HepG2 (cell line): ENCODE measurements around the gene C13orf46. TPM values are rescaled to one million over a fixed set of nuclear protein-coding genes. Genes with fewer than 3 reads are reported as not detected.

ENCODE experiments used
- ATAC-seq: fragments of 200-7000 bp; cut with Tn5 transposase; 3 replicates; pipeline ENCODE4 v1.9.1; 2020; ENCODE audit warnings: mild to moderate bottlenecking, moderate library complexity
- BruUV-seq: library from RNA; stranded (reverse); fragments of 400-500 nt; replicated peaks from 2 replicates; lab custom pipeline; 2021; lab: Mats Ljungman, UMichigan
- CTCF ChIA-PET: fragments of 300-600 bp; formaldehyde crosslinking; extraction: SDS; loops from one replicate; lab custom pipeline; 2021; ENCODE audit warnings: low total read pairs, inconsistent platforms, low intra/inter-chr PET ratio; lab: Yijun Ruan, JAX
- POLR2A ChIA-PET: fragments of 350-600 bp; sonication (Branson Sonifier 250); formaldehyde crosslinking; loops from one replicate; lab custom pipeline; 2020; ENCODE audit warnings: antibody characterized with exemption, inconsistent platforms; lab: Yijun Ruan, JAX
- DNase-seq: peaks from one replicate; pipeline ENCODE4 v3.0.0-alpha.2; 2015; ENCODE audit warnings: low spot score
- FAIRE-seq: peaks from 3 replicates; lab custom pipeline; 2011; peaks lifted over from hg19 to GRCh38; lab: Jason Lieb, UNC
- H2AFZ ChIP-seq: one replicate; pipeline ENCODE4 v1.6.1; 2011; ENCODE audit warnings: low read length, inconsistent platforms
- H3K27ac ChIP-seq: fragments of 300-600 bp; 3 replicates; pipeline ENCODE4 v1.8.0; 2011; ENCODE audit warnings: mixed run types, mild to moderate bottlenecking, mixed read lengths, low read length, inconsistent platforms; ENCODE audit not compliant: insufficient read depth; ENCODE audit errors: extremely low read length
- H3K27me3 ChIP-seq, 2 experiments: fragments of 200-600 bp in 1 of 2; 2 replicates in 1 of 2; 3 replicates in 1 of 2; pipeline versions ENCODE4 v1.6.0 to v1.8.0; 2011; ENCODE audit warnings: low read length in 2 of 2, mild to moderate bottlenecking in 2 of 2, moderate library complexity in 2 of 2, inconsistent platforms in 1 of 2; ENCODE audit not compliant: insufficient read depth in 2 of 2, control insufficient read depth in 1 of 2
- H3K36me3 ChIP-seq, 2 experiments: fragments of 200-600 bp in 1 of 2; replicated peaks in 1 of 2; 2 replicates in 1 of 2; 3 replicates in 1 of 2; pipeline versions ENCODE4 v1.5.1 to v1.8.0; 2011; ENCODE audit warnings: low read length in 2 of 2, inconsistent platforms in 1 of 2; ENCODE audit not compliant: insufficient read depth in 2 of 2, control insufficient read depth in 1 of 2
- H3K4me1 ChIP-seq: 2 replicates; pipeline ENCODE4 v1.5.1; 2012; ENCODE audit warnings: low read length, inconsistent platforms; ENCODE audit not compliant: insufficient read depth
- H3K4me2 ChIP-seq: 2 replicates; pipeline ENCODE4 v1.6.0; 2011; ENCODE audit warnings: low read depth, low read length, inconsistent platforms
- H3K4me3 ChIP-seq, 3 experiments: fragments of 200-600 bp in 1 of 3; sonication (generic), shearing (Covaris generic) in 1 of 3; replicated peaks in 1 of 3; 2 replicates each; pipeline ENCODE4 v1.5.1; 2011 to 2016; ENCODE audit warnings: low read length in 3 of 3, inconsistent platforms in 2 of 3, low read depth in 2 of 3, mild to moderate bottlenecking in 2 of 3, control low read depth in 1 of 3, mixed read lengths in 1 of 3; ENCODE audit not compliant: insufficient read depth in 1 of 3
- H3K79me2 ChIP-seq: one replicate; pipeline ENCODE4 v1.6.1; 2011; ENCODE audit warnings: low read length, inconsistent platforms; ENCODE audit not compliant: insufficient read depth
- H3K9ac ChIP-seq: 2 replicates; pipeline ENCODE4 v1.6.0; 2011; ENCODE audit warnings: mild to moderate bottlenecking, low read depth, low read length, inconsistent platforms; ENCODE audit not compliant: insufficient read depth
- H3K9me3 ChIP-seq: 2 replicates; pipeline ENCODE4 v1.5.1; 2012; ENCODE audit warnings: mild to moderate bottlenecking, low read length
- H4K20me1 ChIP-seq: 2 replicates; pipeline ENCODE4 v1.6.0; 2011; ENCODE audit warnings: inconsistent platforms, mild to moderate bottlenecking, low read length, moderate library complexity; ENCODE audit not compliant: insufficient read depth
- ELF3 ChIP-seq: IDR thresholded peaks from 2 replicates; pipeline ENCODE4 v1.6.1; 2016; ENCODE audit warnings: missing genetic modification reagents, missing compliant biosample characterization
- MTA3 ChIP-seq: sonication (generic); formaldehyde crosslinking; IDR thresholded peaks from 2 replicates; pipeline ENCODE4 v1.4.0; 2020; ENCODE audit warnings: missing genetic modification reagents
- SP1 ChIP-seq, 2 experiments: fragments of 450-650 bp in 1 of 2; sonication (generic) in 1 of 2; formaldehyde crosslinking in 1 of 2; IDR thresholded peaks; 2 replicates each; pipeline versions ENCODE4 v1.4.0 to v1.6.1; 2016 to 2020; ENCODE audit warnings: missing genetic modification reagents in 1 of 2
- ZKSCAN1 ChIP-seq: fragments of 150-350 bp; IDR thresholded peaks from 2 replicates; pipeline ENCODE4 v1.6.1; 2014; ENCODE audit warnings: low read length
- ZNF264 ChIP-seq: sonication (generic); formaldehyde crosslinking; IDR thresholded peaks from 2 replicates; pipeline ENCODE4 v1.4.0; 2020; ENCODE audit warnings: missing genetic modification reagents
- ZNF549 ChIP-seq: sonication (generic); formaldehyde crosslinking; IDR thresholded peaks from 2 replicates; pipeline ENCODE4 v1.5.0; 2020; ENCODE audit warnings: missing genetic modification reagents
- WGBS: methylation state at CpG from one replicate; pipeline ENCODE4 v1.1.6; 2017; ENCODE audit warnings: low lambda C conversion rate; 5-methylcytosine and 5-hydroxymethylcytosine counted together
- in situ Hi-C: cut with HindIII; loops from 2 replicates; pipeline ENCODE4 v1.10.0; 2017; ENCODE audit warnings: low pct_unique_long_range_greater_than_20kb; ENCODE audit not compliant: extremely low pct_ligation_motif_present
- intact Hi-C: fragments of 100-400 bp; cut with micrococcal nuclease; formaldehyde crosslinking; loops from one replicate; pipeline ENCODE4 v1.10.0; 2022; ENCODE audit not compliant: unreplicated experiment
- polyA plus RNA-seq, 8 experiments: library from polyadenylated mRNA; depleted of rRNA in 3 of 8; stranded (reverse) in 7 of 8; unstranded in 1 of 8; fragments of >200 nt; fragmentation: Illumina TruSeq in 4 of 8; extraction: Trizol in 4 of 8; gene quantifications; 2 replicates each; pipeline versions ENCODE4 v1.2.1 to v1.2.3, GENCODE V29; 2011 to 2016; ENCODE audit warnings: low read depth in 4 of 8, missing spikeins in 1 of 8, mixed read lengths in 1 of 8; ENCODE audit not compliant: insufficient read depth in 1 of 8
- total RNA-seq, 5 experiments: library from RNA; depleted of rRNA; stranded (reverse); fragments of >200 nt; fragmentation: Illumina TruSeq; extraction: Trizol; gene quantifications; 2 replicates each; pipeline ENCODE4 v1.2.3, GENCODE V29; 2016; ENCODE audit warnings: low read depth in 1 of 5
- TF ChIP-seq, protein P1 (sequence below): sonication (generic); formaldehyde crosslinking; IDR thresholded peaks from 2 replicates; pipeline ENCODE4 v1.5.0; 2020; ENCODE audit warnings: mild to moderate bottlenecking, missing genetic modification reagents, moderate library complexity
- TF ChIP-seq, protein P2 (sequence below): sonication (generic); formaldehyde crosslinking; IDR thresholded peaks from 2 replicates; pipeline ENCODE4 v1.4.0; 2020; ENCODE audit warnings: missing genetic modification reagents
- TF ChIP-seq, protein P3 (sequence below): sonication (generic); formaldehyde crosslinking; IDR thresholded peaks from 2 replicates; pipeline ENCODE4 v1.9.0; 2021; ENCODE audit warnings: mild to moderate bottlenecking, missing genetic modification reagents
- TF ChIP-seq, protein P4 (sequence below): sonication (generic); formaldehyde crosslinking; IDR thresholded peaks from 2 replicates; pipeline ENCODE4 v1.8.1; 2022; ENCODE audit warnings: low read depth, mild to moderate bottlenecking, missing genetic modification reagents

The C13orf46 gene
- total and polyA plus RNA-seq, 2 of the 13 experiments (the other 11 are each of a cell fraction or from before 2014, with no cell fraction given) = 0.01 TPM; not detected in 1

DNA sequence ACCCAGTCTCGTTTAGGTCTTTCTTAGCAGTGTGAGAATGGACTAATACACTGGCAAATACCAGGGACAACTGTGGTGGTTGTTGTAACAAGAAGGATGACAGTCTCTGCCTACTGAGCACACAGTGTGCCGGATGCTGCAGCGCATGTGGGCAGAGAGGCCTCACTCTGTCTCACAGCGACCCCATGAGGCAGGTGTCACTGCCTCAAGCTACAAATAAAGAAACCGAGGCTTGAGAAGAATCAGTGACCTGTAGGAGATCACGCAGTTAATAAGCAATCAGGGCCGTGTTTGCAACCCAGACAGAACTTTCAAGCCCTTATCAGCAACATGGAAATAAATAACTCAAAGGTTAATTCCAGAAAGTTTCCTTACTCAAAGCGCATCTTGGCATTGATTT lies 69.5 kb downstream of the C13orf46 start:
- DNase-seq (peak; percentile 25), FAIRE-seq (peak; percentile 43), ATAC-seq (peak; percentile 92)
- WGBS = 0% methylated on average over 8 of the region's 8 CpGs
- ChIA-PET CTCF (interaction anchor here (0.6 to 2.1 kb wide), 2 partner anchors 88 to 180 kb away, joined by 4 to 12 read pairs; no protein-coding TSS in a partner anchor), POLR2A (no interaction called here)
- Histone ChIP-seq H3K36me3 (no peaks in the 10 kb centered on the region), H3K27me3 (peaks cover 4 to 41% of the 10 kb centered on the region in 2 experiments), H3K4me3 (no peak overlapping the region), H3K9me3 (no peaks in the 10 kb centered on the region), H3K79me2 (no peaks in the 10 kb centered on the region), H3K9ac (no peak overlapping the region), H3K27ac (no peak overlapping the region), H4K20me1 (no peaks in the 10 kb centered on the region), H2AFZ (no peak overlapping the region), H3K4me1 (no peaks in the 10 kb centered on the region), H3K4me2 (no peak overlapping the region)
- intact Hi-C loops (loop anchor here (2.0 kb wide), 1 partner anchor 88 kb away; no protein-coding TSS in a partner anchor), in situ Hi-C loops (loop anchor here (5.0 kb wide), 1 partner anchor 87 kb away; no protein-coding TSS in a partner anchor)
- BruUV-seq = no TSS peak
- TF ChIP-seq, protein P1, sequence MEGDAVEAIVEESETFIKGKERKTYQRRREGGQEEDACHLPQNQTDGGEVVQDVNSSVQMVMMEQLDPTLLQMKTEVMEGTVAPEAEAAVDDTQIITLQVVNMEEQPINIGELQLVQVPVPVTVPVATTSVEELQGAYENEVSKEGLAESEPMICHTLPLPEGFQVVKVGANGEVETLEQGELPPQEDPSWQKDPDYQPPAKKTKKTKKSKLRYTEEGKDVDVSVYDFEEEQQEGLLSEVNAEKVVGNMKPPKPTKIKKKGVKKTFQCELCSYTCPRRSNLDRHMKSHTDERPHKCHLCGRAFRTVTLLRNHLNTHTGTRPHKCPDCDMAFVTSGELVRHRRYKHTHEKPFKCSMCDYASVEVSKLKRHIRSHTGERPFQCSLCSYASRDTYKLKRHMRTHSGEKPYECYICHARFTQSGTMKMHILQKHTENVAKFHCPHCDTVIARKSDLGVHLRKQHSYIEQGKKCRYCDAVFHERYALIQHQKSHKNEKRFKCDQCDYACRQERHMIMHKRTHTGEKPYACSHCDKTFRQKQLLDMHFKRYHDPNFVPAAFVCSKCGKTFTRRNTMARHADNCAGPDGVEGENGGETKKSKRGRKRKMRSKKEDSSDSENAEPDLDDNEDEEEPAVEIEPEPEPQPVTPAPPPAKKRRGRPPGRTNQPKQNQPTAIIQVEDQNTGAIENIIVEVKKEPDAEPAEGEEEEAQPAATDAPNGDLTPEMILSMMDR = peak; percentile 87
- TF ChIP-seq ZNF549 (CRISPR knock-in tag) (no peak), SP1 (IDR thresholded peaks at IDR 0.05) (no peak), SP1 (CRISPR knock-in tag; IDR thresholded peaks at IDR 0.05) (no peak), MTA3 (CRISPR knock-in tag) (no peak), ELF3 (CRISPR knock-in tag) (no peak), ZNF264 (CRISPR knock-in tag) (no peak), ZKSCAN1 (peak; percentile 89)
- TF ChIP-seq, protein P2, sequence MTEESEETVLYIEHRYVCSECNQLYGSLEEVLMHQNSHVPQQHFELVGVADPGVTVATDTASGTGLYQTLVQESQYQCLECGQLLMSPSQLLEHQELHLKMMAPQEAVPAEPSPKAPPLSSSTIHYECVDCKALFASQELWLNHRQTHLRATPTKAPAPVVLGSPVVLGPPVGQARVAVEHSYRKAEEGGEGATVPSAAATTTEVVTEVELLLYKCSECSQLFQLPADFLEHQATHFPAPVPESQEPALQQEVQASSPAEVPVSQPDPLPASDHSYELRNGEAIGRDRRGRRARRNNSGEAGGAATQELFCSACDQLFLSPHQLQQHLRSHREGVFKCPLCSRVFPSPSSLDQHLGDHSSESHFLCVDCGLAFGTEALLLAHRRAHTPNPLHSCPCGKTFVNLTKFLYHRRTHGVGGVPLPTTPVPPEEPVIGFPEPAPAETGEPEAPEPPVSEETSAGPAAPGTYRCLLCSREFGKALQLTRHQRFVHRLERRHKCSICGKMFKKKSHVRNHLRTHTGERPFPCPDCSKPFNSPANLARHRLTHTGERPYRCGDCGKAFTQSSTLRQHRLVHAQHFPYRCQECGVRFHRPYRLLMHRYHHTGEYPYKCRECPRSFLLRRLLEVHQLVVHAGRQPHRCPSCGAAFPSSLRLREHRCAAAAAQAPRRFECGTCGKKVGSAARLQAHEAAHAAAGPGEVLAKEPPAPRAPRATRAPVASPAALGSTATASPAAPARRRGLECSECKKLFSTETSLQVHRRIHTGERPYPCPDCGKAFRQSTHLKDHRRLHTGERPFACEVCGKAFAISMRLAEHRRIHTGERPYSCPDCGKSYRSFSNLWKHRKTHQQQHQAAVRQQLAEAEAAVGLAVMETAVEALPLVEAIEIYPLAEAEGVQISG = 0 out of 2 replicates have a peak, but pooled peaks have one; percentile 20
- TF ChIP-seq, protein P3, sequence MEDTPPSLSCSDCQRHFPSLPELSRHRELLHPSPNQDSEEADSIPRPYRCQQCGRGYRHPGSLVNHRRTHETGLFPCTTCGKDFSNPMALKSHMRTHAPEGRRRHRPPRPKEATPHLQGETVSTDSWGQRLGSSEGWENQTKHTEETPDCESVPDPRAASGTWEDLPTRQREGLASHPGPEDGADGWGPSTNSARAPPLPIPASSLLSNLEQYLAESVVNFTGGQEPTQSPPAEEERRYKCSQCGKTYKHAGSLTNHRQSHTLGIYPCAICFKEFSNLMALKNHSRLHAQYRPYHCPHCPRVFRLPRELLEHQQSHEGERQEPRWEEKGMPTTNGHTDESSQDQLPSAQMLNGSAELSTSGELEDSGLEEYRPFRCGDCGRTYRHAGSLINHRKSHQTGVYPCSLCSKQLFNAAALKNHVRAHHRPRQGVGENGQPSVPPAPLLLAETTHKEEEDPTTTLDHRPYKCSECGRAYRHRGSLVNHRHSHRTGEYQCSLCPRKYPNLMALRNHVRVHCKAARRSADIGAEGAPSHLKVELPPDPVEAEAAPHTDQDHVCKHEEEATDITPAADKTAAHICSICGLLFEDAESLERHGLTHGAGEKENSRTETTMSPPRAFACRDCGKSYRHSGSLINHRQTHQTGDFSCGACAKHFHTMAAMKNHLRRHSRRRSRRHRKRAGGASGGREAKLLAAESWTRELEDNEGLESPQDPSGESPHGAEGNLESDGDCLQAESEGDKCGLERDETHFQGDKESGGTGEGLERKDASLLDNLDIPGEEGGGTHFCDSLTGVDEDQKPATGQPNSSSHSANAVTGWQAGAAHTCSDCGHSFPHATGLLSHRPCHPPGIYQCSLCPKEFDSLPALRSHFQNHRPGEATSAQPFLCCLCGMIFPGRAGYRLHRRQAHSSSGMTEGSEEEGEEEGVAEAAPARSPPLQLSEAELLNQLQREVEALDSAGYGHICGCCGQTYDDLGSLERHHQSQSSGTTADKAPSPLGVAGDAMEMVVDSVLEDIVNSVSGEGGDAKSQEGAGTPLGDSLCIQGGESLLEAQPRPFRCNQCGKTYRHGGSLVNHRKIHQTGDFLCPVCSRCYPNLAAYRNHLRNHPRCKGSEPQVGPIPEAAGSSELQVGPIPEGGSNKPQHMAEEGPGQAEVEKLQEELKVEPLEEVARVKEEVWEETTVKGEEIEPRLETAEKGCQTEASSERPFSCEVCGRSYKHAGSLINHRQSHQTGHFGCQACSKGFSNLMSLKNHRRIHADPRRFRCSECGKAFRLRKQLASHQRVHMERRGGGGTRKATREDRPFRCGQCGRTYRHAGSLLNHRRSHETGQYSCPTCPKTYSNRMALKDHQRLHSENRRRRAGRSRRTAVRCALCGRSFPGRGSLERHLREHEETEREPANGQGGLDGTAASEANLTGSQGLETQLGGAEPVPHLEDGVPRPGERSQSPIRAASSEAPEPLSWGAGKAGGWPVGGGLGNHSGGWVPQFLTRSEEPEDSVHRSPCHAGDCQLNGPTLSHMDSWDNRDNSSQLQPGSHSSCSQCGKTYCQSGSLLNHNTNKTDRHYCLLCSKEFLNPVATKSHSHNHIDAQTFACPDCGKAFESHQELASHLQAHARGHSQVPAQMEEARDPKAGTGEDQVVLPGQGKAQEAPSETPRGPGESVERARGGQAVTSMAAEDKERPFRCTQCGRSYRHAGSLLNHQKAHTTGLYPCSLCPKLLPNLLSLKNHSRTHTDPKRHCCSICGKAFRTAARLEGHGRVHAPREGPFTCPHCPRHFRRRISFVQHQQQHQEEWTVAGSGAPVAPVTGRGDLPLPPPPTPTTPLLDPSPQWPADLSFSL (CRISPR knock-in tag) = no peak
- TF ChIP-seq, protein P4, sequence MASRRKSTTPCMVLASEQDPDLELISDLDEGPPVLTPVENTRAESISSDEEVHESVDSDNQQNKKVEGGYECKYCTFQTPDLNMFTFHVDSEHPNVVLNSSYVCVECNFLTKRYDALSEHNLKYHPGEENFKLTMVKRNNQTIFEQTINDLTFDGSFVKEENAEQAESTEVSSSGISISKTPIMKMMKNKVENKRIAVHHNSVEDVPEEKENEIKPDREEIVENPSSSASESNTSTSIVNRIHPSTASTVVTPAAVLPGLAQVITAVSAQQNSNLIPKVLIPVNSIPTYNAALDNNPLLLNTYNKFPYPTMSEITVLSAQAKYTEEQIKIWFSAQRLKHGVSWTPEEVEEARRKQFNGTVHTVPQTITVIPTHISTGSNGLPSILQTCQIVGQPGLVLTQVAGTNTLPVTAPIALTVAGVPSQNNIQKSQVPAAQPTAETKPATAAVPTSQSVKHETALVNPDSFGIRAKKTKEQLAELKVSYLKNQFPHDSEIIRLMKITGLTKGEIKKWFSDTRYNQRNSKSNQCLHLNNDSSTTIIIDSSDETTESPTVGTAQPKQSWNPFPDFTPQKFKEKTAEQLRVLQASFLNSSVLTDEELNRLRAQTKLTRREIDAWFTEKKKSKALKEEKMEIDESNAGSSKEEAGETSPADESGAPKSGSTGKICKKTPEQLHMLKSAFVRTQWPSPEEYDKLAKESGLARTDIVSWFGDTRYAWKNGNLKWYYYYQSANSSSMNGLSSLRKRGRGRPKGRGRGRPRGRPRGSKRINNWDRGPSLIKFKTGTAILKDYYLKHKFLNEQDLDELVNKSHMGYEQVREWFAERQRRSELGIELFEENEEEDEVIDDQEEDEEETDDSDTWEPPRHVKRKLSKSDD (CRISPR knock-in tag) = no peak
